GM12801 (cell line): ENCODE results near the gene ZGLP1.

Experiments
- CTCF ChIP-seq: IDR thresholded peaks from one replicate; pipeline ENCODE4 v1.5.1; 2011; ENCODE audit warnings: control low read depth; ENCODE audit not compliant: insufficient read length; ENCODE audit errors: extremely low read depth

The ZGLP1 gene

GRCh38 chr19:10290876-10291553, 18.6 kb downstream of the ZGLP1 start:
- no peak for TF ChIP-seq CTCF

GRCh38 chr19:10290357-10290875, 19.2 kb downstream of the ZGLP1 start:
- TF ChIP-seq CTCF, result no peak

GRCh38 chr19:10289836-10290356, 19.7 kb downstream of the ZGLP1 start, which contains the start of gene ICAM5:
Gene ICAM5, plus strand, starts transcription at chr19:10289952. Its CDS starts 92 bp downstream, at chr19:10290044.
- TF ChIP-seq CTCF, result no peak

GRCh38 chr19:10289167-10289835, 20.3 kb downstream of the ZGLP1 start:
- TF ChIP-seq CTCF, result no peak

GRCh38 chr19:10288662-10289166, 20.9 kb downstream of the ZGLP1 start:
- TF ChIP-seq CTCF, result no peak

- no peak for TF ChIP-seq CTCF
Measured at GRCh38 chr19:10286803-10287737, 22.5 kb downstream of the ZGLP1 start, which contains the start of gene ICAM4. Gene ICAM4, plus strand, starts transcription at chr19:10286955. Its CDS starts 58 bp downstream, at chr19:10287013.
